DOHH2 (cell line): ENCODE results near the gene CIDEB.

ENCODE experiments used
- CTCF ChIP-seq: fragments of 200-600 bp; sonication (generic); IDR thresholded peaks from one replicate; pipeline ENCODE4 v1.5.1; 2014; ENCODE audit warnings: antibody characterized with exemption, mild to moderate bottlenecking, low read depth, low read length; ENCODE audit not compliant: poor library complexity, severe bottlenecking
- EZH2phosphoT487 ChIP-seq: fragments of 200-600 bp; sonication (generic); IDR thresholded peaks from 2 replicates; pipeline ENCODE4 v1.6.1; 2017; ENCODE audit warnings: borderline replicate concordance, mild to moderate bottlenecking, antibody characterized with exemption, low read length, moderate library complexity, mixed read lengths

- no peak for TF ChIP-seq CTCF
- TF ChIP-seq EZH2phosphoT487, result no peak
Observed at GRCh38 chr14:24340606-24341005, 32.8 kb upstream of the CIDEB start.
